Measurements from ENCODE around the gene INSM2.

- TF ChIP-seq TAF1 (IDR thresholded peaks at IDR 0.05; ENCODE audit: borderline replicate concordance, low read depth, low read length) (no peak), POLR2A (IDR thresholded peaks at IDR 0.05; ENCODE audit: low read depth, low read length) (no peak)
These were observed 23.3 kb downstream of the INSM2 start for GRCh38 chr14:35557221-35557747.
